GM21447 (cell line): Measurements from ENCODE around the gene SEZ6L2.
"Not testable (repeated sequence)": the region's sequence is repeated elsewhere in the genome, so short reads cannot be mapped to it uniquely, and the experiment has no call there.

Experiments
- ATAC-seq: cut with Tn5 transposase; IDR thresholded peaks from one replicate; pipeline ENCODE4 v1.9.1; 2021; ENCODE audit not compliant: unreplicated experiment

The SEZ6L2 gene

DNA sequence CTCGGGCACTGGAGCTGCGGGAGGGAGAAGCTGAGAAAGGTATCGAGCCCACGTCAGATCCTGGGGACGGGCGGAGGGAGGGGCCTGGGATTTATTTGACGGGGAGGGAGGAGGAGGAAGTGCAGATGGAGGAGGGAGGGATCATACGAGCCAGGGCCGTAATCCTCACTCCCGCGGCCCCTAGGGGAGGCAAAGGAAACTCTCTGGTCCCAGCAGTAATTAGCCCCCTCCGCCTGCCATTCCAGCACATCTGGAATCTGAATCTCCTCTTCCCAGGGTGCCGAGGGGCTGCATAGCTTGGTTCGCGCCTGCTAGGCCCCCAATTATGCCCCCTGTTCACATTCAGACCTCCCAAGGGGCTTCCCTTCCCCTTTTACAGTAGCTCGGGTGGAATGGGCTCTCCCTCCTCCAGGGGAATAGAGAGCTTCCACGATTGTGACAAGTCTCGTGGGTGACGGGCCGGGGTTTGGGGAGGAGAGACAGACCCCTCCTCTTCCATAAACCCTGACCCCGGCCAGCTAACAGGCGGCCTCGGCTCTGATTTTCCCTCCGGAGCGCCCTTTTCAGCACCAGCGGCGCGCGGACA, at the start of gene SEZ6L2:
TSS of gene SEZ6L2 (minus strand) at position 35 of the 586 bp plus-strand sequence. CDS start 531 bp downstream, outside the sequence.
- no peak for ATAC-seq

DNA sequence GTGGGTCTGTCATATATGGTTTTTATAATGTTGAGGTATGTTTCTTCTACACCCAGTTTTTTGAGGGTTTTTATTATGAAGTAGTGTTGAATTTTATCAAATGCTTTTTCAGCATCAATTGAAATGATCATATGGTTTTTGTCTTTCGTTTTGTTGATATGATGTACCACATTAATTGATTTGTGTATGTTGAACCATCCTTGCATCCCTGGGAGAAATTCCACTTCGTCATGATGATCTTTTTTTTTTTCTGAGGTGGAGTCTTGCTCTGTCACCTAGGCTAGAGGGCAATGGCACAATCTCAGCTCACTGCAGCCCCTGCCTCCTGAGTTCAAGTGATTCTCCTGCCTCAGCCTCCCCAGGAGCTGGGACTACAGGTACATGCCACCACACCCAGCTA, 48.5 kb upstream of the SEZ6L2 start:
- no peak for ATAC-seq

DNA sequence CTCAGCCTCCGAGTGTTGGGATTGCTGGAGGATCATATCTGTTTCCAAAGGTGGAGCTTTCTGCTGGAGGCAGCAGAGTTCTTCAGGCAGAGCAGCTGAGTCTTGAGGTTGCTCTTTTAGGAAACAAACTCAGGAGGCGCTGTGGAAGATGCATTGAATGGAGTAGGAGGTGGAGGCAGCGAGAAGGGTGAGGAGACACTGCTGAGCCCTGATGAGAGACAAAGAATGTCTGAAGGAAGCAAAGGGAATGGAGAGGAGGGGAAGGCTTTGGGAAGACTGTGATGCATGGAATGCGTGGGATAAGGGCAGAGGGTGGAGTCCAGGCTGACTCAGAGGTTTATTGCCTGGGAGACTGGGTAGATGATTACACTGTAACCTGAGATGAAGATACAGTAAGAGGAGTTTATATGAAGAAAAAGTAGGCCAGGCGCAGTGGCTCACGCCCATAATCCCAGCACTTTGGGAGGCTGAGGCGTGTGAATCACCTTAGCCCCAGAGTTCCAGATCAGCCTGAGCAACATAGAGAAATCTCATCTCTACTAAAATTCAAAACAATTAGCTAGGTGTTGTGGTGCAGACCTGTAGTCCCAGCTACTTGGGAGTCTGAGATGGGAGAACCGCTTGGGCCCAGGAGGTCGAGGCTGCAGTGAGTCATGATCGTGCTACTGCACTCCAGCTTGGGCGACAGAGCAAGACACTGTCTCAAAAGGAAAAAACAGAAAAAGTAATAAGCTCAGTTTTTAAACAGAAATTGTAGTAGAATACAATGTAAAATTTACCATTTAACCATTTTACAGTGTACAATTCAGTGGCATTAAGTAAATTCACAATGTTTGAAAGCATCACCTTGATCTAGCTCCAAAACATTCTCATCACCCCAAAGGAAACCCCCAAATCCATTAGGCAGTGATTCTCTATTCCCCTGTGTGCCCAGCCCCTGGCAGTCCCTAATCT, 44.8 kb upstream of the SEZ6L2 start:
- no peak for ATAC-seq

DNA sequence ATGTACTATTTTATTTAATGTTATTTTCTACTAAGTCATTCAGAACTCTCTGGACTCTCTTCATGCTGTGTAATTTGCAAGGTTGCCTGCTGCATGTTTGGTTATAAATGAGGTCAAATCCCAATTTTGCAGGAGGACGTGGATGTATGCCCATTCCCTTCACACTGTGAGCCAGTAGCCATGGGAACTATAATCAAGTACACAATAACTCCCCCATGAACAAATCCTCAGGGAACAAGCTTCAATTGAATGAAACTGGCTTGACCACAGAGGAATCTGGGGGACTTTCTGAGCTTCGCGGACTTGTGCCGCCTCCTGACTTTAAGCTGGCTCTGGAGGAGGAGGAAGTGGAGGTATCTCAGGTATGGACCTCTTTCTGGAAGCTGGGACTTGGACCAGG, 41.3 kb upstream of the SEZ6L2 start:
- ATAC-seq, result no peak

DNA sequence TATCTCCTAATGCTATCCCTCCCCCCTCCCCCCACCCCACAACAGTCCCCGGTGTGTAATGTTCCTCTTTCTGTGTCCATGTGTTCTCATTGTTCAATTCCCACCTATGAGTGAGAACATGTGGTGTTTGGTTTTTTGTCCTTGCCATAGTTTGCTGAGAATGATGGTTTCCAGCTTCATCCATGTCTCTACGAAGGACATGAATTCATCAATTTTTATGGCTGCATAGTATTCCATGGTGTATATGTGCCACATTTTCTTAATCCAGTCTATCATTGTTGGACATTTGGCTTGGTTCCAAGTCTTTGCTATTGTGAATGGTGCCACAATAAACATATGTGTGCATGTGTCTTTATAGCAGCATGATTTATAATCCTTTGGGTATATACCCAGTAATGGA, 32.4 kb upstream of the SEZ6L2 start:
- ATAC-seq, result not testable (repeated sequence)

DNA sequence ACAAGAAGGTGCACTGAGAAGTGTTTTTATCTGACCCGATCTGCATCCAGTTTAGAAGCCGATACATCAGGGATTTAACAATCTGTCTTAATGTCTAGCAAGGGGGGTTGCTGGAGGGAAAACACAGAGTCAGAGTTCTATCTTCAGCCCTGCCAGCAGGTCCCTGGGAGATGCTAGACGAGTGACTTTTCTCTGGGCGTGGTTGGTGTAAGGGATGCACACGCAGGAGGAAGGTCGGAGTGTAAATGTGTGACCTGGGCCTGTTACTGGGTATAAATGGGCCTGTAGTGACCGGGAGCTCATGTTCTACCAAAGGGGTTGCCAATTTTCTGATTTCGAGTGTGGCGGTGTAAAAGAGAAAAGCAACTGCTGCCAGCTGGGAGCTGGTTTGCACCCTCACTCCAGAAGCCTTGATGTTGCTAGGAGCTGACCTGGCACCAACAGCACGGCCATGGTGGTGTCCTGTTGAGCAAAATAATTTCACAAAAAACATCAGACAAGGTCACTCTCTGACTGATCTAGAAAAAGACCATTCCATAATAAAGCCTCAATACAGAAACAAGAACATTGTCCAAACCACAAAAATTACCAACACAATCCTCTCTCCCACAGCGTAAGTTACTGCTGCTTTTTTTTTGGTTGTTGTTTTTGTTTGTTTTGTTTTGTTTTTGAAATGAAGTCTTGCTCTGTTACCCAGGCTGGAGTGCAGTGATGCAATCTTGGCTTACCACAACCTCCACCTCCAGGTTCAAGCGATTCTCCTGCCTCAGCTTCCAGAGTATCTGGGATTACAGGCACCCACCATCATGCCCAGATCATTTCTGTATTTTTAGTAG, 27.9 kb upstream of the SEZ6L2 start:
- no peak for ATAC-seq

DNA sequence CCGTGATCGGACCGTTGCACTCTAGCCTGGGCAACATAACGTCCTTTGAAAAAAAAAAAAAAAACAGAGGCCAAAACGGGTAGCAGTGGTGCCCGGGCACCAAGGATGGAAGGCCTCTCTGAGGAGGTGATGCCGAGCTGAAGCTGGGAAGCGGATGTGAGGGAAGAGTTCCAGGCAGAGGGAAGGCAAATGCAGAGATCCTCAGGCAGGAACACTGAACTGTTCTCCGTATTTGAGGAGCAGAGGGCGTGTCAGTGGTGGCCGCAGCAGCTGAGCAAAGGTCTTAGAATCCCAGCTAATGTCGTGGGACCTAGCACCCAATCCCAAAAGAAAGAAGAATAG, 27.3 kb upstream of the SEZ6L2 start:
- peak; percentile 8 for ATAC-seq

DNA sequence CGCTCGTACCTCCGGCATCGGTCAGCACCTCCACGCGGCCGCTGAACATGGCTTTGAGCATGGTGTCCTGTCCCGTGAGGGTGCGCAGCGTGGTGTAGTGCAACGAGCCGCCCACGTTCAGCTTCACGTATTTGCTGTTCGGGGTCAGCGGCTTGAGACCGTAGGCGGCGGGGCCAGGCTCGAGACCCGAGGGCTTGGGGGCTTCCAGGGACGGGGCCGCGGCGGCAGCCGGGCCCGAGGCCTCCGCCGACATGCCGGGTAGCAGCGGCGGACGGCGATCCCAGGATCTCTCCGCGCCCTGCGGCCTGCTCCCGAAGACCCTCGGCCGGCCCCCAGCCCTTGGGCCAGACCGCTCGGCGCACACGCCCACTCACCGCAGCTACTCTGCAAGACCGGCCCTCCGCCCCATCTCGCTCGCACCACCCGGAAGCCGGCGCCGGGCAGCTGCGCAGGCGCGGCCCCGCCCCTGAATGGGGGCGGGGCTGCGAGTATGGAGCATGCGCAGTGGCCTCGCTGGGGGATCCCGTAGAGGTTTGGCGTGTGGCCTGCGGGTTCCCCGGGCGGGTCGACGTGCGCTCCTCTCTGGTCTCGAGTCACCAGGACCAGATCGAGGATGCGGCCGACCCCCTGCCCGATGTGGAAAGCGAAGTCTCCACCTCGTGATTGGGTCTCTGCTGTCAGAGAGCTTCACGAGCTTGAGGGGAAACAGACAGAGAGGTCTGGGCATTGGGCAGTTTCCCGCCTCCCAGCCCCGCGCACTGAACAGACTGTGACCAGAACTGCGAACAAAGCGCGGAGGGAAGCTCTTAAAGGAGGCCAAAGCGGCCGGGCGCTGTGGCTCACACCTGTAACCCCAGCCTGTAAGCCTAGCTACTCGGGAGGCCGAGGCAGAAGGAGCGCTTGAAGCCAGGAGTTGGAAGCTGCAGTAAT, 26.7 kb upstream of the SEZ6L2 start, which contains the start of gene KCTD13:
TSS of gene KCTD13 (minus strand) at position 446 of the 930 bp plus-strand sequence. CDS start at position 253, 193 bp downstream.
- peak; percentile 86 for ATAC-seq

DNA sequence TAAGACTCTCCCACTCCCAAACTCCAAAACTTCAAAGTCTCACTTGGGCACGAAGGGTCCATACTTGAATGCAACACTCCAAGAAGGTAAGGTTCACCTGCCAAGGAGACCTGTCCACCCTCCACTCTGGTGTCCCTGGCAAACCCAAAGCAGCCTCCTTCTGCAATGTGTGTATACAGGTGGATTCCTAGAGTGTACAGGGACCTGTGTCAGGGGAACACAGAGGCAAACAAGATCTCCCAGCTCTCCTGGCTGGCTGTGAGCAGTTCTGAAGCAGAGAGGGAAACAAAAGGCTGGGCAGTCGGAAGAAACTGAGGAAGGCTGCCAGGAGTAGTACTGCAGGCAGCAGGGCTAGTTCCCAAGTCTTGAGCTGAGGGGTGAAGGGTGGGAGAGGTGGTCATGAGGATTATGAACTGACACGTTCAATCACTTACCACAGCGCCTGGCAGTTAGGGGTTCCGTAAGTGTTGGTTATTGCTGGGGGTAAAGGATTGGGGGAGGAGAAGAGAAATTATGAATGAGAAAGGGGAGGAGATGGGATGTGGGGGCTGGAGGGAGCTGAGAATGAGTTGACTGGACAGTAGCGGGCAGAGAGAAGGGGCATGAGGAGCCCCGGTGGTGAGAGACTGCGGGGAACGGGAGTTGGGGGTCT, 25.9 kb upstream of the SEZ6L2 start:
- ATAC-seq, result no peak

DNA sequence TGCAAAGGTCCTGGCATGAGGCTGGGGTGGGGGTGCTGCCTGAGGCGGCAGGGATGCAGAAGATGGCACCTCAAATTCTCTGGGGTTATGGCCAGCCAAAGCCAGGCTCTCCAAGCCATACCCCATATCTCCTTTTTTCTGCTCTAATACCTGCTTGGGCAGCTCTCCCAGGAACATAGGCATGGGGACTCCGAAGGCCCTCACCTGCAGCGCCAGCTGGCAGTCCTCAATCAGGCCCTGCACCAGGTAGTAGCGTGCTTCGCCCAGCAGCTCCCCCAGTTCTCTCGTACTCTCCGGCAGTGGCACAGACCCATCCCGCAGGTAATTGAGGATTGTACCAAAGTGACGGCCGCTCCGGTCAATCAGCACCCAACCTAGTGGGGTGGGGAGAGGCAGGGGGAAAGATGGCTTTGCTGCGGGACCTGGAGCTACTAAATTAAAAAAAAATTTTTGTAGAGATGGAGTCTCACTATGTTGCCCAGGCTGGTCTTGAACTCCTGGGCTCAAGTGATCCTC, 23.7 kb upstream of the SEZ6L2 start:
- no peak for ATAC-seq

DNA sequence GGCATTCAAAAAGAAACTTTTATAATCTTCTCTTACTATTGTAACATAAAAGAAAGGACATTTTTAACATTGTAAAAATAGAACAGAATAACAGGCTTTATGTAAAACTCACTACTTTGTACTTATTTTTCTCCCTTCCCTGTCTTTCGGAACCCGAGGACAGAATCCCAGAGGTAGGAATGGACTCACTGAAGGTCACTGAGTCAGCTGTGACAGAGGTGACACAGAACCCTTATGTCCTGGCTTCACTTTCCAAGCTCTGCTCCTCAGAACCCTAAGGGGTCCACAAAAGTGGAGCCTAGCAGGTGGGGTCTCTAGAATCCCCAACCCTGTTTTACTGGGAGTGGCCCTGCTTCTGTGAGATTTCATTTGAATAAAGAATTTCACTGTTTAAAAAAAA, 23.0 kb upstream of the SEZ6L2 start:
- ATAC-seq, result no peak

DNA sequence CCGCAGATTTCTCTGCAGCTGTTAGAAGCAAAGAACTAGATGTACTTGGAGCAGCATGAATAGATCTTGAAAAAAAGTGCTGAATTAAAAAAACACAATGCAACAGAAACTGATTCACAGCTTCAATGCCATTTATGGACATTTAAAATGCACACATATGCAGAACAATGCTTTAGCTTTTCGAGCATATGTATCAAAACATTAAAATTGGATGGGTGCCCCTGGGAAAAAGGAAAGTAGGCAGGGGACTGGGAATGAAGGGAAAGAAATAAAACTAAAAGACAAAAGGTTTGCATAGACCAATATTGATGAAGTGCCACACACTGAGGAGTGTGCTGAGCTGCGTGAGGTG, 21.7 kb upstream of the SEZ6L2 start:
- ATAC-seq, result no peak

DNA sequence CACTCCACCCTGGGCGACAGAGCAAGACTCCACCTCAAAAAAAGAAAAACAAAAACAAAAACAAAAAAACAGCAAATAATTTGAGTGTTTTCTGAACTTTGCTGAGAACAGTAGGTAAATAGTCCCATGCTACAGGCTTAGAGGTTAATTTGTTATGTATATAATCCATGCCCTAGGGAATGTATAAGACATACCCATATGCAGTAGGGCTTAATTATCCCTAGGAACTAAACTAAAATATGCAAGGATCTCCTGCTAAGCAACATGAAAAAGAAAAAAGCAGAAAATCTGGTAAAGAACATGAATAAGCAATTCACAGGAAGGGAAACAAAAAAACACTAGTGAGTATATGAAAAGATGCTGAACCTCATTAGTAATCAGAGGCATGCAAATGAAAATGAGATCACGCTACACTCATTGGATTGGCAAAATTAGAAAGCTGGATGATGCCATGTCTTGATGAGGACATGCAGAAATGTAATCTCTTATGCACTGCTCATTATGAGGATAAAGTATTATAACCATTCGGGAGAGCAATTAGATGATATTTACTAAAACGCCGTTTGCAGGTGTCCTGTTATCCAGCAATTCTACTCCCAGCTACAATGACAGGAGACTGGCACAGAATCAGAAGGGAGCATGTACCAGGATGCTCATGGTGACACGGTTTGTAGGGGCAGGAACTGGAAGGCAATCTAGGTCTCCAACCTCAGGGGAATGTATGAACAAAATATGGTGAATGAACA, 21.1 kb upstream of the SEZ6L2 start:
- ATAC-seq, result no peak

DNA sequence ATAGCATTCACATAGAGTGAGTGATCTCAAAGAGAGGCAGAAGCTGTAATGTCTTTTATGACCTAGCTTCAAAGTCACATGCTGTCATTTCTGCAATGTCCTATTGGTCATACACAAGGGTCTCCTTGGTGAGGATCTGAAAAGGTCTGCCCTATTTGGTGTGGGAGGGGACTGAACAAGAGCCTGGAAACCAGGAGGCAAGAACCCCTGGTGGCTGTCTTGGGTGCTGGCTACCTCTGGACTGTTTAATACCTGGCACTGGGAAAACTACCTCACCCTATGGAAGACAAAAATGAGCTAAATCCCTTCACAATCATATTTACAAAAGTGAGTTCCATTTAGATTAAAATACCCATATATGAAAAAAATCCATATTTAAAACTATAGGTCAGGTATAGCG, 17.6 kb upstream of the SEZ6L2 start:
- ATAC-seq, result no peak

DNA sequence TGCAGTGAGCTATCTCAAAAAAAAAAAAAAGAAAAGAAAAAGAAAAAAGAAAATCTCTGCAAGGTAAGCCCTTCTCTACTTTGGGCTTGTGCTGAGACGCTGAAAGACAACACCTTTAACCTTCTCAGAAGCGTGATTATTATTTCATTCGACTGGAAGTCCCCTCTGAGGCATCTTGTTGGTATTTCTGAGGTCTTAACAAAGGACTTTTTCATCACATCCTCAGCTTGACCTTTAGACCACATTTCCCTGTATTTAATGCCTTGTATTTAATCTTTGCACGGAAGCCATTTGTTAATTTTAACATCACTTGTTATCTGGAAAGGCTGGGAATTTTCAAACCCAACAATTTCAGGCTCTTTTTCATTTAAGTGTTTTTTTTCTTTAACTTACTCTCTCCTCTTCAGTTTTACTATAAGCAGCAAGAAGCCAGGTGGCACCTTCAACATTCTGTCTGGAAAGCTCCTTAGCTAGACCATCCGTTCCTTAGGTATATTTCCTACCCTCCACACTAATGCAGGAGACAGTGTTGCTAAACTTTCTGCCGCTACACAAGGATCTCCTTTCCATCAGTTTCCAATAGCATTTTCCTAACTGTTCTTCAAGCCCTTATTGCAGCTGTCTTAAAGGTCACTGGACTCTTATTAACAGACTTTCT, 16.4 kb upstream of the SEZ6L2 start:
- ATAC-seq, result no peak

DNA sequence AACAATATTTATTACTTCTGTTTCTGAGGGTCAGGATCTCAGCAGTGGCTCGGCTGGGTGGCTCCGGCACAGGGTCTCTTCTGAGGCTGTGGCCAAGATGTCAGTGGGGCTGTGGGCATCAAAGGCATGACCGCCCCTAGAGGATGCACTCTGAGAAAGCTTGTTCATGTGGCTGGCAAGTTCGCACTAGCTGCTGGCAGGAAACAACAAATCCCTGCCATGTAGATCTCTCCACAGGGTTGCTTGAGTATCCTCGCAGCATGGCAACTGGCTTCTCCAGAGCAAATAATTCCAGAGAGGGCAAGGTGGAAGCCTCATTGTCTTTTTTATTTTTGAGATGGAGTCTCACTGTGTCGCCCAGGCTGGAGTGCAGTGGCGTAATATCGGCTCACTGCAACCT, 14.2 kb upstream of the SEZ6L2 start:
- no peak for ATAC-seq

DNA sequence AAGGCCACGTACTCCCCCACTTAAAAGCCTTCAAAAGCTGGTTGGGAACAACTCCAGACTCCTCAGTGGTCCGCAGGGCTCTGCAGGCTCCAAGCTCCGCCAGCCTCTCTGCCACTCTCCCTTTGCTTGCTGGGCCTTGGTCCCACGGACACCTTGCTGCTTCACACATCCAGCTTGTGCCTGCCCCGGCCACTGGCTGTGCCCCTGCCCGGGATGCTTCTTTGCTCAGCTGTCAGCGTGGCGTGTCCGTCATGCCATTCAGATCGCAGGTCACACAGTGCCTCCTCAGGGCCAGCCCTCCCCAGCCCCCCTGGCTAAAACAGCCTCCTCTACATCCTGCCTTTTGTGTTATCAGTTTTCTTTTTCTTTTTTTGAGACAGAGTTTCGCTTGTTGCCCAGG, 12.7 kb upstream of the SEZ6L2 start:
- no peak for ATAC-seq

DNA sequence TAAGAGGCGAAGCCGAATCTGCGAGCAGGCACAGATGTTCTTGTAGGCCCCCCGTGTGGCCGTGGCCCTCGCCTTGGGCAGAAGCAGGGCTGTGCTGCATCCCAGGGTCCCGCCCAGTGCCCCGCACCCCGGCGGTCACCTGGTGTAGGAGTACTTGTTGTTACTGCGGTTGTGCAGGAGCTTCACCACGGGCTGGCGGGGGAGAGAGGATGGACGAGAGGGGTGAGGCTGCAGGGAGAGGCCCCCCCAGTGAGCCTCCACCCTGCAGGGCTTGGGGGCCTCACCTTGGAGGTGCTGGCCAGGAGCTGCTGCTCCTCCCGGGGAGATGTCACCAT, 12.3 kb upstream of the SEZ6L2 start:
- no peak for ATAC-seq
